Measurements from ENCODE around the gene CRYM.
"Not testable (repeated sequence)": the region's sequence is repeated elsewhere in the genome, so short reads cannot be mapped to it uniquely, and the experiment has no call there.

Gene CRYM

DNA sequence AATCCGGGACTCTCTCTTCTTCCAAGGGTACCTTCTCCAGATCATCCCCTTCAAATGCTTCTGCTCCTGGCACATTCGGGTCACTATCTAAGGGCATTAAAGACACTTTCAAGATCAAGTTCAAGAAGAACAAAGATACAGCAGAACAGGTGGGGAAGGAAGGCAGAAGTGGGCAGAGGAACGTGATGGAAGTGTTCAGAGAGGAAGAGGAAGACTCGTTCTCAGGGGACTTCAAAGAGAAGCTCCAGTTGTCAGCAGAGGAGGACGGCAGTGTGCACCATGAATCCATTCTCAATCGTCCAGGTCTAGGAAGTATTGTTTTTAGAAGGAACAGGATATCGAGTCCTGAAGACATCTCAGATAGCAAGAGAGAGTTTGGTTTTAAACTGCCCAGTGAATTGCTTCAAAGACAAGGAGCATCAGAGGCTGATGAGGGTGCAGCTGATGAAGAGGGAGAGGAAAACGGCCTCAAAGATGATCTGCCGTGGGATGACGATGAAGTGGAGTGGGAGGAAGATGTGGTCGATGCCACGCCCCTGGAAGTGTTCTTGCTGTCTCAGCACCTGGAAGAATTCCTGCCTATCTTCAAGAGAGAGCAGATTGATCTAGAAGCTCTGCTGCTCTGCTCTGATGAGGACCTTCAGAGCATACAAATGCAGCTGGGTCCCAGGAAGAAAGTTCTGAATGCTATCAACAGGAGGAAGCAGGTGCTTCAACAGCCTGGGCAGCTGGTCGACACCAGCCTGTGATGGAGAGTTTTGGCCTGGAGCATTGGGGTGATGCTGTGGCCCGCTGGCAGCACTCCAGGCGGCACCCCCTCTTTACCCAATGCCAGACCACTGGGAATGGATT lies 27.8 kb downstream of the CRYM start:
- TF ChIP-seq, protein P1, sequence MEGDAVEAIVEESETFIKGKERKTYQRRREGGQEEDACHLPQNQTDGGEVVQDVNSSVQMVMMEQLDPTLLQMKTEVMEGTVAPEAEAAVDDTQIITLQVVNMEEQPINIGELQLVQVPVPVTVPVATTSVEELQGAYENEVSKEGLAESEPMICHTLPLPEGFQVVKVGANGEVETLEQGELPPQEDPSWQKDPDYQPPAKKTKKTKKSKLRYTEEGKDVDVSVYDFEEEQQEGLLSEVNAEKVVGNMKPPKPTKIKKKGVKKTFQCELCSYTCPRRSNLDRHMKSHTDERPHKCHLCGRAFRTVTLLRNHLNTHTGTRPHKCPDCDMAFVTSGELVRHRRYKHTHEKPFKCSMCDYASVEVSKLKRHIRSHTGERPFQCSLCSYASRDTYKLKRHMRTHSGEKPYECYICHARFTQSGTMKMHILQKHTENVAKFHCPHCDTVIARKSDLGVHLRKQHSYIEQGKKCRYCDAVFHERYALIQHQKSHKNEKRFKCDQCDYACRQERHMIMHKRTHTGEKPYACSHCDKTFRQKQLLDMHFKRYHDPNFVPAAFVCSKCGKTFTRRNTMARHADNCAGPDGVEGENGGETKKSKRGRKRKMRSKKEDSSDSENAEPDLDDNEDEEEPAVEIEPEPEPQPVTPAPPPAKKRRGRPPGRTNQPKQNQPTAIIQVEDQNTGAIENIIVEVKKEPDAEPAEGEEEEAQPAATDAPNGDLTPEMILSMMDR (conservative IDR thresholded peaks at IDR 0.05), result no peak
- no peak overlapping the region for H3K27ac ChIP-seq

- H3K27ac ChIP-seq, result not testable (repeated sequence)
Observed at GRCh38 chr16:21248179-21248578, 29.9 kb downstream of the CRYM start.

- no peak overlapping the region for H3K27ac ChIP-seq
- TF ChIP-seq, protein P1 (conservative IDR thresholded peaks at IDR 0.05), result no peak
Observed at GRCh38 chr16:21244518-21245215, 33.4 kb downstream of the CRYM start.

GRCh38 chr16:21242756-21243155 lies 35.3 kb downstream of the CRYM start:
- TF ChIP-seq, protein P1 (conservative IDR thresholded peaks at IDR 0.05), result no peak
- no peak overlapping the region for H3K27ac ChIP-seq

DNA sequence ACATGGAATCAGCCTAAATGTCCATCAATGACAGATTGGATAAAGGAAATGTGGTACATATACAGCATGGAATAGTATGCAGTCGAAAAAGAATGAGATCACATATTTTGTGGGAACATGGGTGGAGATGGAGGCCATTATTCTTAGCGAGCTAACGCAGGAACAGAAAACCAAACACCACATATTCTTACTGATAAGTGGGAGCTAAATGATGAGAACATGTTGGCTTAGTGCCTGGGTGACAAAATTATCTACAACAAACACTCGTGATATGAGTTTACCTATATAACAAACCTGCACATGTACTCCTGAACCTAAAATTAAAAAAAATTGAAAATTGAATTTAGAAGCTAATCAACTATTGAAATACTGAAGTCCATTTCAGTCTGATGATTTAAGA lies 38.4 kb downstream of the CRYM start:
- H3K27ac ChIP-seq, result no peak overlapping the region
- TF ChIP-seq, protein P1 (conservative IDR thresholded peaks at IDR 0.05), result no peak

DNA sequence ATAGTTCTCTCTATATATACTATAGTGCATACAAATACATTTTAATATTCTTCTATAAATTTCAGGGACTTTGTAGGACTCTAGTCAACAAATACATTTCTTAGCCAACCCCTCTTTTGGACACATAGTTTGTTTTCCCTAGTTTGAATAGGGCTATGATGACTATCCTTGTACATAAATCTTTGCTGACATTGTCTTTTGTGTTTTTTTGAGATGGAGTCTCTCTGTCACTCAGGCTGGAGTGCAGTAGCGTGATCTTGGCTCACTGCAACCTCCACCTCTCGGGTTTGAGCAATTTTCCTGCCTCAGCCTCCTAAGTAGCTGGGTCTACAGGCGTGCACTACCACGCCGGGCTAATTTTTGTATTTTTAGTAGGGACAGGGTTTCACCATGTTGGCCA lies 41.3 kb downstream of the CRYM start:
- TF ChIP-seq, protein P1 (conservative IDR thresholded peaks at IDR 0.05), result no peak

GRCh38 chr16:21235199-21235585 lies 42.9 kb downstream of the CRYM start:
- no peak overlapping the region for H3K27ac ChIP-seq
- TF ChIP-seq, protein P1 (conservative IDR thresholded peaks at IDR 0.05), result no peak

More for the DNA sequence above, 41.3 kb downstream of the CRYM start:
- no peak overlapping the region for H3K27ac ChIP-seq
